ENCODE measurements around the gene CORO7. TPM values are rescaled to one million over a fixed set of nuclear protein-coding genes. Genes with fewer than 3 reads are reported as not detected.

Gene CORO7
- total RNA-seq, 1 donor from 2014 or later = 9.6 TPM

GRCh38 chr16:4426722-4427372 lies 10.5 kb upstream of the CORO7 start:
- ATAC-seq = no peak

GRCh38 chr16:4426021-4426684 lies 9.8 kb upstream of the CORO7 start:
- ATAC-seq = peak; percentile 61
- DNase-seq (ENCODE audit: low spot score) = no peak

More at GRCh38 chr16:4426722-4427372, 10.5 kb upstream of the CORO7 start:
- no peak for DNase-seq (ENCODE audit: low spot score)

- DNase-seq (ENCODE audit: low spot score) (peak; percentile 93), ATAC-seq (peak; percentile 91)
Measured at GRCh38 chr16:4425378-4426020, 9.1 kb upstream of the CORO7 start, which contains the start of gene DNAJA3. DNAJA3 (plus strand) TSS chr16:4425868; CDS start chr16:4425882, 14 bp downstream.

- DNase-seq (ENCODE audit: low spot score) (no peak), ATAC-seq (no peak)
Measured at GRCh38 chr16:4420505-4421105, 4.2 kb upstream of the CORO7 start.

- DNase-seq (ENCODE audit: low spot score) = no peak
- ATAC-seq = no peak
Measured at GRCh38 chr16:4419402-4419959, 3.1 kb upstream of the CORO7 start.

GRCh38 chr16:4415538-4416199 lies 727 bp downstream of the CORO7 start:
- DNase-seq (ENCODE audit: low spot score) = no peak
- peak; percentile 37 for ATAC-seq

GRCh38 chr16:4414187-4414917 lies 2.0 kb downstream of the CORO7 start:
- ATAC-seq = no peak
- DNase-seq (ENCODE audit: low spot score) = no peak

GRCh38 chr16:4412854-4413253 lies 3.5 kb downstream of the CORO7 start:
- ATAC-seq (no peak), DNase-seq (ENCODE audit: low spot score) (no peak)

GRCh38 chr16:4412159-4412558 lies 4.2 kb downstream of the CORO7 start:
- ATAC-seq = no peak
- no peak for DNase-seq (ENCODE audit: low spot score)

- no peak for DNase-seq (ENCODE audit: low spot score)
- ATAC-seq = no peak
Measured at GRCh38 chr16:4411684-4412083, 4.7 kb downstream of the CORO7 start.

GRCh38 chr16:4410335-4411075 lies 5.9 kb downstream of the CORO7 start:
- ATAC-seq = peak; percentile 30
- DNase-seq (ENCODE audit: low spot score) = no peak

- no peak for DNase-seq (ENCODE audit: low spot score)
- no peak for ATAC-seq
Measured at GRCh38 chr16:4409081-4409932, 7.1 kb downstream of the CORO7 start.

GRCh38 chr16:4408323-4408690 lies 8.1 kb downstream of the CORO7 start:
- DNase-seq (ENCODE audit: low spot score) (no peak), ATAC-seq (no peak)

- ATAC-seq (no peak), DNase-seq (ENCODE audit: low spot score) (no peak)
Measured at GRCh38 chr16:4407543-4408322, 8.7 kb downstream of the CORO7 start.

- no peak for DNase-seq (ENCODE audit: low spot score)
- no peak for ATAC-seq
Measured at GRCh38 chr16:4404967-4405696, 11.3 kb downstream of the CORO7 start.

GRCh38 chr16:4404247-4404966 lies 12.0 kb downstream of the CORO7 start:
- DNase-seq (ENCODE audit: low spot score) = no peak
- peak; percentile 23 for ATAC-seq
